Measurements from ENCODE around the gene CCDC33. TPM values are rescaled to one million over a fixed set of nuclear protein-coding genes. Genes with fewer than 3 reads are reported as not detected.

The CCDC33 gene
- total RNA-seq, 4 donors from 2014 or later = 1.4 to 2.8 (median 1.7) TPM

DNA sequence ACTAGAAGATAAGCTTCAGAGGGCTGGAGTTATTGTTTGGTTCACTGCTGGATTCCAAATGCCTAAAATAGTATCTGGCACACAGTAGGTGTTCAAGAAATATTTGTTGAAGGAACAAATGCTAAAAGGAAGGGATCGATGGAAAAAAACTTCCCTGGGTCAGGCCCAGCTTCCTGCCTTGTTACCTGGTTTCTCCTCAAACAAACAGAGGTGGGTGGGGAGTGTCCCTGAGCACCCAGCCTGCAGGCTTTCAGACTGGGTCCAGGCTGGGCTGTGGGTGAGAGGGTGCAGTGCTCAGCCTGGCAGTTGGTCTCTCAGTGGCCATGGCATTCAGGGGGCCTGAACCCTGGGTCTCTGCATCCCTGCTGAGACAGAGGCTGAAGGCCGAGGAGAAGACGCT lies 19.2 kb upstream of the CCDC33 start:
- intact Hi-C loops (cut with DNase I; ENCODE audit: low total_unique reads) = no loop called here

DNA sequence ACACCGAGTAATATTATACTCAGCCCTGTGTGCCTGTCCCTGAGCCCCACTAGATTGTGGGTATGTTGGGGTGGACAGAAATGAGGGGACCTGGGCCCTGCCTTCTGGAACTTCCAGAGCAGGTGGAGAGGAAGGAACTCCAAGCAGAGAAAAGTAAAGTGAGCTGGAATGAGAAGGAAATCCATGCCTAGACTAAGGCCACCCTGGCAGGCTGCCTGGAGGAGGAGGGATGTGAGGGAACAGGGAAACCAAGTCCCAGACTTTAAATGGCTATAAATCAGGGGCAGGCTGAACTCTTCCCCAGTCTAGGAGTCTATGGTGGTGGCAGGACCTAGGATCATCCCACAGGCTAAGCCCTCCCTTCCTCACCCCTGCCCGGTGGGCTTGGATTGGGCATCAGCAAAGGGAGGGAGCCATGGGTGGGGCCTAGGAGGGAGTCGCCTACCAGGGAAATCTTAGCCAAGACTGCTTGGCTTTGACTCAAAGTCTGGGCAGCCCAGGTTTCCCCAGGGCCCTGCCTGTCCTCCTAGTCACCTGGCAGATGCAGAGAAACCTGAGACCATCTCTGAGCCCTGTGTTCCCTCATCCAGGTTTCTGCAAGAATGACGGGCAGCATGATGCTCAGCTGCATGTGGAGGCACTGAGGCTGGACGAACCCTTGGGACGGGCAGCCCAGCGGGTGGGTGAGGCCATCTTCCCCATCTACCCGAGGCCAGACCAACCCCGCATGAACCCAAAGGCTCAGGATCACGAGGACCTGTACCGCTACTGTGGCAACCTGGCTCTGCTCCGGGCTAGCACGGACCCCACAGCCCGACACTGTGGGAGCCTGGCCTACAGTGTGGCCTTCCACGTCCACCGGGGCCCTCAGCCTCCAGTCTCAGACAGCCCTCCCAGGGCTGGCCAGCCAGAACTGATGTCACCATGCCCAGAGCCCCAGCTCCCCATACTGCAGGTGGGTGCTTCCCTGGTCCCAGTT lies 17.9 kb upstream of the CCDC33 start:
- TF ChIP-seq POLR2A (IDR thresholded peaks at IDR 0.05) = no peak
- TF ChIP-seq, protein P1, sequence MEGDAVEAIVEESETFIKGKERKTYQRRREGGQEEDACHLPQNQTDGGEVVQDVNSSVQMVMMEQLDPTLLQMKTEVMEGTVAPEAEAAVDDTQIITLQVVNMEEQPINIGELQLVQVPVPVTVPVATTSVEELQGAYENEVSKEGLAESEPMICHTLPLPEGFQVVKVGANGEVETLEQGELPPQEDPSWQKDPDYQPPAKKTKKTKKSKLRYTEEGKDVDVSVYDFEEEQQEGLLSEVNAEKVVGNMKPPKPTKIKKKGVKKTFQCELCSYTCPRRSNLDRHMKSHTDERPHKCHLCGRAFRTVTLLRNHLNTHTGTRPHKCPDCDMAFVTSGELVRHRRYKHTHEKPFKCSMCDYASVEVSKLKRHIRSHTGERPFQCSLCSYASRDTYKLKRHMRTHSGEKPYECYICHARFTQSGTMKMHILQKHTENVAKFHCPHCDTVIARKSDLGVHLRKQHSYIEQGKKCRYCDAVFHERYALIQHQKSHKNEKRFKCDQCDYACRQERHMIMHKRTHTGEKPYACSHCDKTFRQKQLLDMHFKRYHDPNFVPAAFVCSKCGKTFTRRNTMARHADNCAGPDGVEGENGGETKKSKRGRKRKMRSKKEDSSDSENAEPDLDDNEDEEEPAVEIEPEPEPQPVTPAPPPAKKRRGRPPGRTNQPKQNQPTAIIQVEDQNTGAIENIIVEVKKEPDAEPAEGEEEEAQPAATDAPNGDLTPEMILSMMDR (IDR thresholded peaks at IDR 0.05) = no peak
- DNase-seq = no peak
- H3K36me3 ChIP-seq = no peaks in the 10 kb centered on the region
- H3K4me3 ChIP-seq = no peak overlapping the region
- no peak overlapping the region for H3K27ac ChIP-seq
- H3K9me3 ChIP-seq = no peaks in the 10 kb centered on the region
- peaks cover 0 to 6% of the 10 kb centered on the region in 2 donors for H3K4me1 ChIP-seq
- intact Hi-C loops (cut with DNase I; ENCODE audit: low total_unique reads) = no loop called here
- H3K27me3 ChIP-seq = no peaks in the 10 kb centered on the region

More for the DNA sequence above, 19.2 kb upstream of the CCDC33 start:
- peaks cover 0 to 5% of the 10 kb centered on the region in 2 donors for H3K4me1 ChIP-seq
- no peak for DNase-seq
- H3K36me3 ChIP-seq = no peaks in the 10 kb centered on the region
- no peak for TF ChIP-seq POLR2A (IDR thresholded peaks at IDR 0.05)
- TF ChIP-seq, protein P1 (IDR thresholded peaks at IDR 0.05) = no peak
- no peak overlapping the region for H3K4me3 ChIP-seq
- no peak overlapping the region for H3K27ac ChIP-seq
- no peaks in the 10 kb centered on the region for H3K27me3 ChIP-seq
- H3K9me3 ChIP-seq = no peaks in the 10 kb centered on the region

- no peak overlapping the region for H3K27ac ChIP-seq
- no peak overlapping the region for H3K4me3 ChIP-seq
- DNase-seq = no peak
- H3K9me3 ChIP-seq = no peaks in the 10 kb centered on the region
- intact Hi-C loops (cut with DNase I; ENCODE audit: low total_unique reads) = no loop called here
- no peak for TF ChIP-seq POLR2A (IDR thresholded peaks at IDR 0.05)
- TF ChIP-seq, protein P1 (IDR thresholded peaks at IDR 0.05) = no peak
- peaks cover 0 to 6% of the 10 kb centered on the region in 2 donors for H3K4me1 ChIP-seq
- H3K27me3 ChIP-seq = no peaks in the 10 kb centered on the region
- H3K36me3 ChIP-seq = no peaks in the 10 kb centered on the region
Observed at GRCh38 chr15:74220475-74221248, 15.5 kb upstream of the CCDC33 start.

DNA sequence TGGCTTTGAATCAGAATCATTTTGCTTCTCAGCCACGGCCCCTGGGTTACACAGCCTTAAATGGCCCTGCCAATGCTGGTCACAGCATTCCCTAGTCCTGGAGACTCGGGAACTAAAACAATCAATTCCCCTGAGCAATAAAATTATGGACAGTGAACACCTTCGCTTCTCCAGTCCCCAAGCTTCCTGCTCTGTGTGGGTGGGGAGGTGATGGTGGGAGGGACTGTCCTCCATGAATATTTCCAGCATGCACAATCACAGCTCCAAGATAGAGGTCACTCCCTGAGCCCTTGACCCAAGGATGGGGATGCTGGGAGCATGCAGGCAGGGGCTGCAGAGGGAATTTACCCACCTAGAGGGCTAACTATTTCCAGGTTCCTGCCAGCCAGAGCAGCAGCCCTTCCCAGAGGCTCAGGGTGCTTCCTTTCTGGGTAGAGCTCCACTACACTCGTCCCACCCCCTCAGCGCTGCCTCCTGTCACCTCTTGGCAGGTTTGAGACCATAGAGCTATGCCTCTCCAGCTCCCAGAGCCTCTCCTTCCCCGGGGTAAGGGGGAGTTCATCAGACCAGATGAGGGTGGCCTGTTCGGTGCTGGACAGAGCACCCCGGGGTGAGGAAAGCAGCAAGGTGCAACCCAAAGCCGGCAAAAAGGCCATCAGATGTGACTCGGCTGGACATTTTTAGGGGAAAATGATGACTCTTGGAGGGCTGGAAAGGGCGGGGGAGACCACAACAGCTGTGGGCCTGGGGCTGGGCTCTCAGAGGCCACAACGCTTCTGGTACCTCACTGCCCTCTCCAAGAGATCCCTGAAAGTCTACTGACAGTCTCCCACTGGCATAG lies 14.5 kb upstream of the CCDC33 start:
- no peaks in the 10 kb centered on the region for H3K27me3 ChIP-seq
- intact Hi-C loops (cut with DNase I; ENCODE audit: low total_unique reads) = no loop called here
- H3K4me1 ChIP-seq = peaks cover 0 to 6% of the 10 kb centered on the region in 2 donors
- H3K4me3 ChIP-seq = no peak overlapping the region
- no peak for TF ChIP-seq POLR2A (IDR thresholded peaks at IDR 0.05)
- TF ChIP-seq, protein P1 (IDR thresholded peaks at IDR 0.05) = no peak
- no peak for DNase-seq
- H3K27ac ChIP-seq = peak overlapping the region in 1 of 2 donors; percentile 43
- H3K9me3 ChIP-seq = no peaks in the 10 kb centered on the region
- H3K36me3 ChIP-seq = no peaks in the 10 kb centered on the region

Measured in uterus (tissue), 4 donors.